ENCODE results near the gene DPP3. TPM values are rescaled to one million over a fixed set of nuclear protein-coding genes. Genes with fewer than 3 reads are reported as not detected.

DPP3 gene
- total RNA-seq, 1 experiment from 2014 or later, result 93.3 TPM

GRCh38 chr11:66454828-66455227 lies 25.4 kb upstream of the DPP3 start:
- ChIA-PET POLR2A (ENCODE audit: low non-redundant PET) (interaction anchor here (0.6 kb wide), 1 partner anchor 12 kb away, joined by 7 read pairs; no protein-coding TSS in a partner anchor), CTCF (no interaction called here)
- H3K9me3 ChIP-seq (ENCODE audit: low read depth, low read length, poor library complexity, severe bottlenecking), result no peaks in the 10 kb centered on the region
- H3K27me3 ChIP-seq (replicated peaks; ENCODE audit: insufficient read depth, low read depth, low read length, poor library complexity), result peaks cover 19% of the 10 kb centered on the region
- no peaks in the 10 kb centered on the region for H3K36me3 ChIP-seq (ENCODE audit: insufficient read depth, low read length, poor library complexity, severe bottlenecking)
- H3K27ac ChIP-seq (ENCODE audit: low read depth, low read length, poor library complexity, severe bottlenecking), result no peak overlapping the region
- no TSS peak for BruUV-seq (replicated peaks)
- intact Hi-C loops (cut with micrococcal nuclease; ENCODE audit: unreplicated experiment), result no loop called here
- no peak for DNase-seq (ENCODE audit: low spot score)
- no peaks in the 10 kb centered on the region for H3K4me1 ChIP-seq (ENCODE audit: insufficient read depth, low read length, poor library complexity, severe bottlenecking)
- no peak for TF ChIP-seq CTCF (conservative IDR thresholded peaks at IDR 0.05; ENCODE audit: low read depth, low read length)
- no peak for TF ChIP-seq EZH2 (IDR thresholded peaks at IDR 0.05; ENCODE audit: borderline replicate concordance, low read depth, low read length, poor library complexity, severe bottlenecking)
- no peak overlapping the region for H3K4me3 ChIP-seq (ENCODE audit: low read depth, low read length, poor library complexity, severe bottlenecking)

GRCh38 chr11:66457826-66458225 lies 22.4 kb upstream of the DPP3 start:
- no TSS peak for BruUV-seq (replicated peaks)
- no peaks in the 10 kb centered on the region for H3K4me1 ChIP-seq (ENCODE audit: insufficient read depth, low read length, poor library complexity, severe bottlenecking)
- no peak overlapping the region for H3K4me3 ChIP-seq (ENCODE audit: low read depth, low read length, poor library complexity, severe bottlenecking)
- CTCF ChIA-PET, result no interaction called here
- no peak for DNase-seq (ENCODE audit: low spot score)
- H3K9me3 ChIP-seq (ENCODE audit: low read depth, low read length, poor library complexity, severe bottlenecking), result no peaks in the 10 kb centered on the region
- TF ChIP-seq CTCF (conservative IDR thresholded peaks at IDR 0.05; ENCODE audit: low read depth, low read length) (no peak), EZH2 (IDR thresholded peaks at IDR 0.05; ENCODE audit: borderline replicate concordance, low read depth, low read length, poor library complexity, severe bottlenecking) (no peak)
- intact Hi-C loops (cut with micrococcal nuclease; ENCODE audit: unreplicated experiment), result no loop called here
- H3K27me3 ChIP-seq (replicated peaks; ENCODE audit: insufficient read depth, low read depth, low read length, poor library complexity), result peaks cover 13% of the 10 kb centered on the region
- H3K27ac ChIP-seq (ENCODE audit: low read depth, low read length, poor library complexity, severe bottlenecking), result no peak overlapping the region
- POLR2A ChIA-PET (ENCODE audit: low non-redundant PET), result no interaction called here
- H3K36me3 ChIP-seq (ENCODE audit: insufficient read depth, low read length, poor library complexity, severe bottlenecking), result no peaks in the 10 kb centered on the region

- Histone ChIP-seq H3K36me3 (ENCODE audit: insufficient read depth, low read length, poor library complexity, severe bottlenecking) (no peaks in the 10 kb centered on the region), H3K4me1 (ENCODE audit: insufficient read depth, low read length, poor library complexity, severe bottlenecking) (no peaks in the 10 kb centered on the region), H3K4me3 (ENCODE audit: low read depth, low read length, poor library complexity, severe bottlenecking) (no peak overlapping the region), H3K27ac (ENCODE audit: low read depth, low read length, poor library complexity, severe bottlenecking) (no peak overlapping the region), H3K9me3 (ENCODE audit: low read depth, low read length, poor library complexity, severe bottlenecking) (no peaks in the 10 kb centered on the region), H3K27me3 (replicated peaks; ENCODE audit: insufficient read depth, low read depth, low read length, poor library complexity) (peaks cover 7% of the 10 kb centered on the region)
- DNase-seq (ENCODE audit: low spot score), result no peak
- BruUV-seq (replicated peaks), result no TSS peak
- TF ChIP-seq EZH2 (IDR thresholded peaks at IDR 0.05; ENCODE audit: borderline replicate concordance, low read depth, low read length, poor library complexity, severe bottlenecking), result no peak
- no peak for TF ChIP-seq CTCF (conservative IDR thresholded peaks at IDR 0.05; ENCODE audit: low read depth, low read length)
- intact Hi-C loops (cut with micrococcal nuclease; ENCODE audit: unreplicated experiment), result no loop called here
- ChIA-PET POLR2A (ENCODE audit: low non-redundant PET) (interaction anchor here (0.7 kb wide), 1 partner anchor 471 kb away, joined by 3 read pairs; no protein-coding TSS in a partner anchor), CTCF (no interaction called here)
Observed at GRCh38 chr11:66459138-66459778, 21.0 kb upstream of the DPP3 start.
